ENCODE measurements around the gene CPEB4. TPM values are rescaled to one million over a fixed set of nuclear protein-coding genes. Genes with fewer than 3 reads are reported as not detected.

CPEB4 gene
- total RNA-seq: 118 TPM
- long read RNA-seq, transcript CPEB4-208 (8 exons, 2,607 nt): major isoform, 5 of 38 reads
- long read RNA-seq, partial matches to known transcripts: 2 of 38 reads
- long read RNA-seq, other reads (novel, unspliced or antisense): 31 of 38 reads

- intact Hi-C loops (cut with DNase I): loop anchor here (5.0 kb wide), 2 partner anchors 84 to 271 kb away; partner anchors contain the start of gene BOD1
- peak; percentile 99 for DNase-seq
- peak; percentile 94 for ATAC-seq (ENCODE audit: poor library complexity)
Observed at GRCh38 chr5:173887610-173888472, at the start of gene CPEB4. Gene CPEB4, plus strand, starts transcription at chr5:173888349. Its CDS starts 1,385 bp downstream, at chr5:173889734.

DNA sequence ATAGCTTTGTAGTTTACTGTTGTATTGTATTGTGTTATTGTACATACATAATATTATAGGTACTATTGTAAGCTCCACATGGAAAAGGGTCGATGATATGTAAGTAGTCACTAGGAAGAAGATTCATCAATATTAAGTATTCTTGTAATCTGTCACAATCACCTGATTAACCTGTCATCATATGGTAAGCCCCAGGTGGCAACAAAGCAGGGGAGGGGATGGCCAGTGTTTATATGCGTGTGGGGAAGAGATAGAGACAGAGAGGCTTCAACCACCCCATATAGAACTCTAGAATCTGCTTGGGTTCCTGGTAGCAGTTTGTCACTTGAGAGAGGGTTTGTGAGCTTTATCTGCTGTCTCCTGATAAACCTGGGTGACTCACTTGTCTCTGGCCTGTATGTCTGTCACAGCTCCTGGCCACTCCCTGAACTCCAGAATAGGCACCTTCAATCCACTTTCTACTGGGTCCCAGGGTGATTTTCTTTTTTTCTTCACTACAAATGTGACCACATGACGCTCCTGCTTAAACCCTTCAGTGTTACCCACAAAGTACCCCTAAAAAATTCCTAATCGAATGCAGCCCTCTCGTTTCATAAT is 48.9 kb upstream of the CPEB4 start:
- DNase-seq: no peak
- peak; percentile 62 for ATAC-seq (ENCODE audit: poor library complexity)

GRCh38 chr5:173840111-173840983 is 47.8 kb upstream of the CPEB4 start:
- intact Hi-C loops (cut with DNase I): no loop called here
- ATAC-seq (ENCODE audit: poor library complexity) (no peak), DNase-seq (no peak)

More for the DNA sequence above, 48.9 kb upstream of the CPEB4 start:
- intact Hi-C loops (cut with DNase I): loop anchor here (5.0 kb wide), 1 partner anchor 52 kb away; no protein-coding TSS in a partner anchor

DNA sequence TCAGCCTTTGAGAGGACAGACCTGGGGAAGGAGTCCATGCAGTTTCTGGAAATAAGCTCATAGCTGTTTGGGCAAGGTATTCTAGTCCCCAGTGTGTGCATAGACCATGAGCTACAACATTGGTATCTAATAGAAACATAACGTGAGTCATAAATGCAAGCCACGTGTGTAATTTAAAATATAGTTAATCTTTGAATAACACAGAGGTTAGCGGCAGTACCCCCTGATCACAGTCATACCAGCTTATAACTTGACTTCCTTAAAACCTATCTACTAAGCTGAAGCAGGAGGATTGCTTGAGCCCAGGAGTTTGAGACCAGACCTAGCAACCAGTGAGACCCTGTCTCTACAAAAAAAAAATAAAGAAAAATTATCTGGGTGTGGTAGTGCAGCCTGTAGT is 46.4 kb upstream of the CPEB4 start:
- ATAC-seq (ENCODE audit: poor library complexity): no peak
- DNase-seq: no peak
- intact Hi-C loops (cut with DNase I): no loop called here

GRCh38 chr5:173843794-173844193 is 44.4 kb upstream of the CPEB4 start:
- no peak for ATAC-seq (ENCODE audit: poor library complexity)
- DNase-seq: no peak
- intact Hi-C loops (cut with DNase I): no loop called here

GRCh38 chr5:173845321-173845720 is 42.8 kb upstream of the CPEB4 start:
- DNase-seq (no peak), ATAC-seq (ENCODE audit: poor library complexity) (no peak)
- intact Hi-C loops (cut with DNase I): no loop called here

GRCh38 chr5:173846929-173847501 is 41.1 kb upstream of the CPEB4 start:
- ATAC-seq (ENCODE audit: poor library complexity) (no peak), DNase-seq (no peak)
- intact Hi-C loops (cut with DNase I): no loop called here

GRCh38 chr5:173848986-173849596 is 39.1 kb upstream of the CPEB4 start:
- intact Hi-C loops (cut with DNase I): no loop called here
- DNase-seq: no peak
- no peak for ATAC-seq (ENCODE audit: poor library complexity)

GRCh38 chr5:173849908-173850307 is 38.2 kb upstream of the CPEB4 start:
- intact Hi-C loops (cut with DNase I): no loop called here
- ATAC-seq (ENCODE audit: poor library complexity): no peak

DNA sequence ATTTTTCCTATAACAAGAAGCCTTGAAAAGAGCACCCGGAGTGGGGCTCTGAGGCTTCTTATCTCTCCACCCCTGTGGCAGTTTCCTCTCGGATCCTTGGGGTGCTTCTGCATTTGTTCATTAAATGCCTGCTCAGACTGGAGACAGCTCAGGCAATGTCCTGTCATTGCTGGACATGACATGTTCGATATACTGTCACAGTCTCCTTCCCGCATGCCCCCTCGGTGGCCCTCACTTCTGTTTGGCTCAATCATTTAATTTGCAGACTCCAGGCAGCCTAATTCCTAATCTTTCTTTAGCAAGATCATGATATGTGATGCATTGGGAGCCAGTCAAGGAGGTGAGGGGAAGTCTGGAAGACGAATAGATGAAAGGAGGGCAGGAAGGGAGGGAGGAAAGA is 37.5 kb upstream of the CPEB4 start:
- intact Hi-C loops (cut with DNase I): no loop called here
- ATAC-seq (ENCODE audit: poor library complexity) (no peak), DNase-seq (no peak)

More at GRCh38 chr5:173849908-173850307, 38.2 kb upstream of the CPEB4 start:
- no peak for DNase-seq

DNA sequence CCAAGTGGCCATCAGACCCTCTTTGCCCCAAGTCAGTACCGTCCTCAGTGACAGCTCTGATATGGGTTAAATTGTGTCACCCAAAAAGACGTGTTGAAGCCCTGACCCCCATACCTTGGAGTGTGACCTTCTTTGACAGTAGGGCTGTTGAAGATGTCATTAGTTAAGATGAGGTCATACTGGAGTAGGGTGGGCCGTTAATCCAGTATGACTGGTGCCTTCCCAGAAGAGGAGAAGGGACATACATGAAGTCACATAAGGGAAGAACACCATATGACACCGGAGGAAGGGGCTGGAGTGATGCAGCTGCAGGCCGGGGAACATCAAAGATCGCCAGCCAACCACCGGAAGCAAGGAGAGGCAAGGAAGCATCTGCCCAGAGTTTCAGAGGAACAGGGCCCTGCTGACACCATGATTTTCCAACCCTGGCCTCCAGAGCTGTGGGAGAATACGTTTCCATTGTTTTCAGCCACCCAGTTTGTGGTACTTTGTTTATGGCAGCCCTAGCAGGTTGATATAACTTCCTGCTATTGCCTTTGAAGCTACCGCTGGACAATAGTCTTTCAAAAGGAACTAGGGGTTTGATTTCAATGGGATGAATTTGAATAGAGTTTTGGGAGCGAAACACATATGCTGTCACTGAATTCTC is 36.4 kb upstream of the CPEB4 start:
- ATAC-seq (ENCODE audit: poor library complexity) (no peak), DNase-seq (no peak)
- intact Hi-C loops (cut with DNase I): no loop called here

DNA sequence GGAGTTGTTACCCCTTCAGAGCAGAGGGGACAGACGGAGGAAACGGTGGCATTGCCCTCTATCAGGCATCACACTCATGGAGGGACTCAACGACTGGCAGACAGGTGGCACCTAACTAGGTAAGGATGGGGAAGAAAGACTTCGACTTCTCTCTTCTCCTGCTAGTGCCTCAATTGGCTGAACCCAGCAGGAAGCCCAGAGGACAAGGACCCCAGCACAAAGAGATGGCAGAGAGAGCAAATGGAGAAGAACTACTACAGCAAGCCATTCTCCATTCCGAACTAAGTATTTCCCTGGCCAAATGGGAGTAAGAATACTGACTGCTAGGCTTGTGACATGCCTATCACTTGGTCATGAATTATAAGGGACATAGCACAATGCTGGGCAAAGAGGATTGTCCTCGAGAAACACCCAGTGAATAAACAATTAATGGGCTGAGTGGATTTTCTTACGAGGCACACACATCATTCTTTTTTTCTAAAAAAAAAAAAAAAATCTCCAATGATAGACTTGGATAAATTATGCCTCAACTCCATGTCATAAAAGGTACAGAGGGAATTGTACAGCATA is 35.3 kb upstream of the CPEB4 start:
- DNase-seq: no peak
- intact Hi-C loops (cut with DNase I): no loop called here
- peak; percentile 23 for ATAC-seq (ENCODE audit: poor library complexity)

GRCh38 chr5:173853370-173854131 is 34.6 kb upstream of the CPEB4 start:
- intact Hi-C loops (cut with DNase I): no loop called here
- DNase-seq (no peak), ATAC-seq (ENCODE audit: poor library complexity) (peak; percentile 88)

- peak; percentile 44 for DNase-seq
- no peak for ATAC-seq (ENCODE audit: poor library complexity)
- intact Hi-C loops (cut with DNase I): no loop called here
Observed at GRCh38 chr5:173855162-173855994, 32.8 kb upstream of the CPEB4 start.

- no peak for ATAC-seq (ENCODE audit: poor library complexity)
- no peak for DNase-seq
- intact Hi-C loops (cut with DNase I): no loop called here
Observed at GRCh38 chr5:173855995-173856656, 32.0 kb upstream of the CPEB4 start.
